Non-pigmented ciliary epithelial cell (primary cell): Measurements from ENCODE around the gene CDH26.
"Not testable (repeated sequence)": the region's sequence is repeated elsewhere in the genome, so short reads cannot be mapped to it uniquely, and the experiment has no call there.

Source experiments
- DNase-seq: peaks from one replicate; pipeline ENCODE4 v3.0.0-alpha.2; 2010; ENCODE audit warnings: low read depth

CDH26 gene

DNA sequence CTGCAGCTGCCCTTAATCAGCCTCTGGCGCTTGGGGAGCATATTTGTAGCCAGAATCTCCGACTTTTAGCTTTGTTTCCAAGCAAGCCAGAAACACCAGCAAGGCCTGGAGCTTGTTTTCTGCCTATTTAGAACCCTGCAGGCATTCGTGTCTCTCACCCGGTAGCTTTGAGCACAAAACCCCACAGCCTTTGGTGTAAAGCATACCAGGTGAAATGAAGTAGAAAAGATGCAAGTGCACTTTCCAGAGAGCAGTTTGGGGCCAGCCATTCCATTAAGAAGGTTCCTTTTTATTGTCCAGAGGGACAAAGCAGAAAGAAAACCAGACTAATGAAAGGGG is 17.3 kb upstream of the CDH26 start:
- DNase-seq: no peak

DNA sequence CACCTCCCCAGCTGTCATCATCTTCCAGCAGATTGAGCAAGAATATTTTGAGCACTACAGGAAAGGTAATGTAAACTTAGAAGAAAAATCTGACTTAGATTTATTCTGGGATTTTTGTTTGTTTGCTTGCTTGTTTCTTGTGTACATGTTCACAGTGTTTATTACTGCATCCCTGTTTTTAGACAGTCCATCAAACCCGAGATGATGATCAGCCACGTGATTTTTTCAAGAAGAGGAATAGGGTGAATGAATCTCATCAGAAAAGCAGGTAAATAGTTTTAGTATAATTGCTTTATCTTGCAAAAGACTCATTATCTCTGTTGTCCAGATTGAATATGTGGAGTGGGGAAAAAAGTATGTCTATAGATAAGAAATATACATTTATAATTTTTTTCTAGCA is 16.0 kb upstream of the CDH26 start:
- no peak for DNase-seq

DNA sequence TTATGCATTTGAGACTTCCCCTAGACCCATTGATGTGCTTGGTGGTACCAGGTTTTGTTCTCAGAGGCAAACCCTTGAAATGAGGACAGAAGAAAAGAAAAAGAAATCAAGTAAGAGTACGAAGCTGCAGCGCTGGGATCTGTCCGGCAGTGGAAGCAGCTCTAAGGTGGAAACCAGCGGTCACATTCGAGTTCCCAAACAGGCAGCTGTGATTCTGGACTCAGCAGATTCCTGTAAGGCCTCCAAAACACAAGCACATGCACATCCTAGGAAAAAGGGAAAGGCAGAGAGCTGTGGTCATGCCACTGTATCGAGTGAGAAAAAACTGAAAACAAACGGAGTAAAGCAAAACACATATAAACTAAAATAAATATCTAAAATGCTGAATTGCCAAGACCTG is 13.5 kb upstream of the CDH26 start:
- no peak for DNase-seq

DNA sequence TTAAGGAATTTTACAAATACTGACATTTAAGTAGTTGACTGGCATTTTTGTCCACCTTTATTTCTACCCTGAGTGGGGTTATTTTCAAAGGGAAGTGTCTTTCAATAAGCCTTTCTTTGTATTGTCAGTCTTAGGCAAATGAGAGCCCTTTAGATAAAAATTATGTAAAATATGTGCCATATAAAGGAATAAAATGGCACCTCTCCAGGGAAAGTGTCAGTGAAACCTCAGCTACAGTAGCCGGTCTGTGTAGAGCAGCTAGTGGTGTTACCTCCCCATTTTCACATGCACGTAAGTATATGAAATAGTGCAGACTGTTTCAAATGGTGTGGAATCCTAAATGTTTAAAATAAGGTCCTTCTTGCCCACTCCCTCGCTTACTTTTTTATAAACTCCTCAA is 13.0 kb upstream of the CDH26 start:
- DNase-seq: no peak

DNA sequence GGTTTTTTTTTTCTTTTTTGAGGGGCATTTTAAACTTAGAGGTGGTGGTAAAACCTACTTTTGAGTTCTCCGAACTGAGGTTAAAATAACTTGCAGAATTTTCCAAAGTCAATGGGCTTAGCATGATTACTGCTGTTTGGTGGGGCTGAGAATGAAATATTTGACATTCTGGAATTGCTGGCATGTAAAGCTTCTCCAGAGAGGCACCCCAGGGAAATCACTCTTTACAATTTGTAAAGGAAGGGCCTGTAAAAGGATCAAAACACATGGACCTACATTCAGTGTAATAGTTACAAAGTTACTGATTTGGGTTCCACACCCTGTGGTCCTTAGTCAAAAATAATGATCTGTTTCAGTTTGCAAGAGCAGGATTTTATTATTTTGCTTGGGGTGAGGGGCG is 12.5 kb upstream of the CDH26 start:
- DNase-seq: no peak

DNA sequence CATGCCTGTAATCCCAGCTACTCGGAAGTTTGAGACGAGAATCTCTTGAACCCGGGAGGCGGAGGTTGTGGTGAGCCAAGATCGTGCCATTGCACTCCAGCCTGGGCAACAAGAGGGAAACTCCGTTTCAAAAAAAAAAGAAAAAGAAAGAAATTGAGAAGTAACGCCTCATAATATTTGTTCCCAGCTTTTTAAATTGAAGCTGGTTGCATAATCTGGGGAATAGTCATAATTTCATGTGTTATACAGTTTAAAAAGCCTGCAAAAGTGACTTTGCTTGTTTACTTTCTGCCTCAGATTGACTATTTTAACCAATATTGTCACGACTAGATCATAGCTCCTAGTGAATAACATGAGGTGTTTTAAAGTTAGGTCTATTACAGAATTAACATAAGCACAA is 10.8 kb upstream of the CDH26 start:
- DNase-seq: no peak

DNA sequence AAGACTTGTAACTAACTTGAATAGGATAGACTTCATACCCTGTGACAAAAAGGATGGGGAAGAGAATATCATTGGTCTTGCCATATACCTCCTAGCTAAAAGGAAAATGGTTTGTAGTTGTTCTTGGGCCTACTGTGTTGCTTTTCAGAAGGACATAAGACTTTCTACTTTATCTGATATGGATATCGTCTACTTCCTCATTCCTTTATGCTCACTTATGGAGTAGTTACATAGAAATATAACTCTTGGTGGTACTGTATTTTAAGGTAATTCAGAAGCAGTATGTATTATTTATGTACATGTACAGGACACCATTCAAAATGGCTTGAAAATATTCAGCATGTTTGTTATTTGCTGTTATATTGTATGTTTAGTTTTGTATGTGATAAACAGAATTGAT is 10.0 kb upstream of the CDH26 start:
- DNase-seq: no peak

DNA sequence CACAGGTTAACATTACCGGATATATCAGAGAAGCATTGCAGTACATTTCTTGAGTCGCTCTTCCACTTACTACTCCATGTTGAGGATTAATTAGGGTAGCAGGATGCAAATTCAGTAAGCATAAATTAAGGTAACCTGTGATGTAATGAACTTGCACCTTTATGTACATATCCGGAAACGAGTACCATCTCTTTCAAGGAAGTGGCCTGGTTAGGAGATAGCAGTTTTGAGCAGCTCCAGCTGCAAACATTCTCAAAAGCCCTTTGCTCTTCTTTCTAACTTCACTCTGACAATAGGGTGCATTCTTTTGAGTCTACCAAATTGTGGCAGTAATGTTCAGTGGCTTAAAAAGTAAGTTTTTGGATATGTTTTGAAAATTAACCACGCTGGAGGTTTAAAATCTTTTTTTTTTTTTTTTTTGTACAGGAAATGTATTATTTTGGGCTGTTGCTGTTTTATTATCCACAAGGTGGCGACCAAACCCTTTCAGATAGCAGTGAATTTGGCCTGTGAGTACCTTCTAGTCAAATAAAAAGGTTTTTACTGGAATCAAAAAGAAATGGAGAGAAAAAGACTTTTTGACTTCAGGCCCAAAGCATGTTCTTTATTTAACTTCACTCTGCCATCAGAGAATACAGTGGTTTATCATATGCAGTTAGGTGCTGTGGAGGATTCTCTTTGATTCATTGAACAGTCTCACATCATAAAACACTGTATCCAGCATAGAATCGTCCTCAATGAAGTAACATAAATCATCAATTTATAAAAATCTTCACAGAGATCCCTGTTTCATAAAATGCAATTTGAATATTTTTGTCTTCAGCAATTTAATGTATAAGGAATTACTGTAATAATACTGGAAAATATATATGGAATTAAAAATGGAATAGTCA is 9.1 kb upstream of the CDH26 start:
- peak; percentile 20 for DNase-seq

DNA sequence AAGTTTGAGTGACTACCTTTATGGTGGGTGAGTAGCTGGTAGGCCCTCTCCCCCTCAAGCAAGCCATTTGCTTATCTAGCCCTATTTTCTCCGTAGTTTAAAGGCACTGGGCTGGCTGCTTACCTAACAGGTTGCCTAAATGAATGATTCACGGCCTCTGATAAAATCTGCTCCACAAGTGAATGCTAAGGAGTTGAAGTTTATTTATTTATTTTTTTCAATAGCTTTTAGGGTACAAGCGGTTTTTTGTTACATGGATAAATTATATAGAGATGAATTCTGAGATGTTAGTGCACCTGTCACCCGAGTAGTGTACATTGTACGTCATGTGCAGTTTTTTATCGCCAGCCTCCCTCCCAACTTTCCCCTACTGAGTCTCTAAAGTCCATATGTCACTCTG is 8.3 kb upstream of the CDH26 start:
- no peak for DNase-seq

DNA sequence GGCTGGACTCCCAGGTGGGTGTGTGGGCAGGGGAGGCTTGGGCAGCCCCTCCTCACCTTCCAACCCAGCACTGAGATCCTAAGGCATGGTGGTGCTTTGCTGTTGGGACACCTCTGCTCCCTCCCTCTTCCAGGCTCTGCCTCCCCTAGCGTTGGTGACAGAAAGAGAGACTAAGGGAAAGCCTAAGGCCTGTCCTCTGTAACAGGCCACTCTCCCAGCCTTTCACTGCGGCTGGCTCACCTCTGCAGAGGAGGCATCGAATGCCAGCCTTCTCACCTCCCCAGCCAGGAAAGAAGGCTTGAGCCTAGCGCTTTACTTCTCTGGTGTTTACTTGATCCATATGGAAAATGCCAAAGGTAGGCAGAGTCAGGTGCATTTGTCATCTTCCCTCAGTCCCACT is 3.5 kb upstream of the CDH26 start:
- DNase-seq: no peak

DNA sequence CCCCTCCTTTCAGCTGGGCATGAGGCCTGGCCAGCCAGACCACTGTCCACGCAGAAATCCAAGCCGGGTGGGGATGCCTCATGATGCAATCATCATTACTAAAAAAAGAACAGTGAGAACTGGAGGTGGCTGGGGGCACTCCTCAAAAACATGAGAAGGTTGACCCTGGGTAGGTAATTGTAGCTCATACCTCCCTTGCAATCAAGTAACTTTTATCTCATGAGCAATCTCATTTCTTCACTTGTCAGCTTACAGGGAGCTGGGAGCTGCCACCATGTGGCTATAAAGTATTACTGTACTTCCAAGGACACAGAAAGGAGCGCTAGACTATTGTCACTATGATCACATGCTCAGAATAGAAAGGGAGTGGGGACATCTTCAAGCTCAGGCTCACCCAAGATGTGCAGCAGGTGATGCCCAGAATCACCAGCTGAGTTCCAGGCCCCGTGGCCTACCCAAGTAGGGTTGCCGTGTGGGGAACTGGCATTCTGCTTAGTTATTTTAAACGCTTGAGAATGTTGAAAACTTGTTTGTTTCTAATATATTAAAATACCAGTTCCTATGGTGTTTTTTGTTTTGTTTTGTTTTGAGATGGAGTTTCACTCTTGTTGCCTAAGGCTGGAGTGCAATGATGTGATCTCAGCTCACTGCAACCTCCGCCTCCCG is 3.0 kb upstream of the CDH26 start:
- DNase-seq: no peak

DNA sequence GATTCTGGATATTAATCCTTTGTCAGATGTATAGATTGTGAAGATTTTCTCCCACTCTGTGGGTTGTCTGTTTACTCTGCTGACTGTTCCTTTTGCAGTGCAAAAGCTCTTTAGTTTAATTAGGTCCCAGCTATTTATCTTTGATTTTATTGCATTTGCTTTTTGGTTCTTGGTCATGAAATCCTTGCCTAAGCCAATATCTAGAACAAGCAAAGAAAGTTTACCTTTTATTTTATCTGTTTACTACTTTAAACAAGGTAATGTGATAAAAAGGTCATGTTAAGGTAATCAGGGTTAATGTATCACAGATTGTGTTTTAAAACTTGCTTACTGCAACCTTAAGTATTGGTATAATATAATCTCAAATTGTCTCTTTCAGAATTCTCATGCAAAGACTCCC is 655 bp upstream of the CDH26 start:
- DNase-seq: not testable (repeated sequence)

DNA sequence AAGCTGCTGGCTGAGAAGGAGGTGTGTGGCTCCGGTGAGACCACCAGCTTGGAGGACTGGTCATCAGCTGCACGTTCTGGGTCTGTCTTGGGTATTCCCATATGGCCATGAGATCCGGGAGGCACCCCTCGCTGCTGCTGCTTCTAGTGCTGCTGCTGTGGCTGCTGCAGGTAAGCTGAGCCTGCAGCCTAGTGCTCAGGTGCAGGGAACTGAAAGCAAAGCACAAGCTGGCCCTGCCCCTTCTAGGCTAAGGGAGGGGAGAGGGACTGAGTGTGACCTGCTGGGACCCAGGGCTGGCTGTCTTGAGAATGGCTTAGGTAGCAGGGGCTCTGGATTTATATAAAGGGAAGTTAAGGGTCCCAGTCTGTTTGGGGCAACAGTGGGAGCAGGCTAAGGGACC is 403 bp downstream of the CDH26 start:
- DNase-seq: no peak

DNA sequence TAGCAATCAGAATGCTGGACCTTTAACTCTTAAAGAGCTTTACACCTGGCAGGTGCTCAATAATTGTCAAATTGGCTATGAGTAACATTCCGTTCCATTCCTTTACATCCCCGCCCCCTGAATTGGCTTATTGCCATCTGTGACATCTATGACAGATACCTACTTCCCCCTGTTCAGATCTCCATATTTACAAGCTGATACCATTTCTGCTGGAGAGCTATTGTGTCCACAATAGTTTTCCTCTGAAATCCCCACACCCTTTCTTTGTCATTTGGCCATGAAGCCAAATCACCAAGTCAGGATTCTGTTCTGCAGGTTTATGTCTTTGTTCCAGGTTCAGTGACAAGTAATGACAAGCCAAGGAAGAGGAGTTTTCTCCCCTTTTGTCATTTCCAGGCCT is 3.2 kb downstream of the CDH26 start:
- no peak for DNase-seq

DNA sequence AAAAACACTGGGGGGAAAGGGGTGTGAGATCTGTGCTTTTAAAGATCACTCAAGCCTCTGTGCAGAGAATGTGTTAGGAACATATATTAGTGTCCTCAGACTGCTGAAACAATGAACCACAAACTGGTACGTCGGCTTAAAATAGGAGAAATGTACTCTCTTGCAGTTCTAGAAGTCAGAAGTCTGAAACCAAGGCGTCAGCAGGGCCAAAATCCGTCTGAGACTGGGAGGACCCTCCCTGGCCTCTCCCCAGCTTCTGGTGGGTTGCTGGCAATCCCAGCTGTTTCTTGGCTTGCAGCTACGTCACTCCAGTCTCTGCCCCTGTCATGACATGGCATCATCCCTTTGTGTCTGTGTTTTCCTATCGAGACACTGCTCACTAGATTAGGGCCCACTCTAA is 3.9 kb downstream of the CDH26 start:
- DNase-seq: no peak

DNA sequence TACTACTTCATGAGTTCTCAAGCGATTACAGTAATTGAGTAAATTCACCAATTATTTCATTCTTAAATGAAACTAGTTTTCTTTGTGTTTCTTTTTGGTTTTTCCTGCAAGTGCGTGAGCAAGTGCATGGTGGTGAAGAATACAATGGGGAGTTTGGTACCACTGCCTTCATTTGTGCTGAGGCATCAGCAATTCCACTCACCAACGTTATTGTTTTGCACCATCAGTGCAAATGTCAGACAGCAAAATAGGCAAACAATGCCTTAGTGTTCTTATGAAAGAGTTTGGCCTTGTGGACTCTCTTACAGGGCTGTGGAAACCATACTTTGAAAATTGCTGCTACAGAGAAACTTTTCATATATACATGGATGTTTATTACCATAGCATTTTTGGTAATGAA is 8.2 kb downstream of the CDH26 start:
- DNase-seq: no peak

DNA sequence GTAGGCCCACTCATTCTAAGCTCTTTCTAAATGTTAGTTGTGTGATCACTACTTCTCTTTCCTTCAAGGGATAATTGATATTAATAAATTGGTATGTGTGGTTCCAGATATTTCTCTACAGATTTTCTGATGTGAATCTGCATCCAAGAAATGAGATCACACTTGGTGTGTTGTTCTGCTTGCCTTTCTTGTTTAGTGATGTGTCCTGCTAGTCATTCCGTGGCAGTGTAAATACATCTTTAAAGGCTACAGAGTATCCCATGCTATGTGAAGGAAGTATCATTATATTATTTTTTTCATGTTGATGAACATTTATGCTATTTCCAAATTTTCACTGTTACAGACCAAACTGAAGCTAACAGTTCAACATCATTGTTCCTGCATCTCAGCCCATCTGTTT is 13.2 kb downstream of the CDH26 start:
- no peak for DNase-seq

DNA sequence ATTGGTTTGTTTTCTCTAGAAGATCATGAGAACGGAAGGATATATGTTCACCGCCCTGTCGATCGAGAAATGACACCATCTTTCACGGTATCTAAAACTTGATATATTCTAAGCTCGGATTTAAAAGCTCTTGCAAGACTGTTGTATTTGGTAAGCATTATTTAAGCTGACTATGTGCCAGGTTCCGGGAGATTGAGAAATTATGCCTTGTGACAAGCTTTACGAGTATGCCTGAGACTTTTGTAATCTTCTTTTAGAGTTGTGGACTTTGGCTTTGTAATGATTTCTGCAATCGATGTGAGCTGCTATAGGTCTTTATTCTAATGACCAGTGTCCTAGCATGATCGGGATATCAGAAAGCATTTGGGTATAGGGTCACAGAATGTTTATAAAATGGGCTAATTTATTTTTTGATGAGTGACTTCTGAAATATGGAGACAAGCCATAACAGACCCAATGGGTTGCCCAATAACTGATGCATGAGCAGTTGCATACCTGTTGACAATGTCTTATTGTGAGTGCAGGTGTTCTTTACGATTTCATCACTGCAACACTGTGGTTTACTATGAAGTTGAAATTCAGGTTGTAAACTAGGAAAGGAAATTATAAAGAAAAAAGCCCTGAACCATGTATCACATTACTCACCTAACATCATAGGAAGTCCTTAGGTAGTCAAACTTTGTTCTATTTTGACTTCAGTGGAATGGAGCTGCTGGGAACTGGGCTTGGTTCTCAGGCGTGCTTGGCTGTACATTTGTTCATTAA is 14.0 kb downstream of the CDH26 start:
- no peak for DNase-seq

DNA sequence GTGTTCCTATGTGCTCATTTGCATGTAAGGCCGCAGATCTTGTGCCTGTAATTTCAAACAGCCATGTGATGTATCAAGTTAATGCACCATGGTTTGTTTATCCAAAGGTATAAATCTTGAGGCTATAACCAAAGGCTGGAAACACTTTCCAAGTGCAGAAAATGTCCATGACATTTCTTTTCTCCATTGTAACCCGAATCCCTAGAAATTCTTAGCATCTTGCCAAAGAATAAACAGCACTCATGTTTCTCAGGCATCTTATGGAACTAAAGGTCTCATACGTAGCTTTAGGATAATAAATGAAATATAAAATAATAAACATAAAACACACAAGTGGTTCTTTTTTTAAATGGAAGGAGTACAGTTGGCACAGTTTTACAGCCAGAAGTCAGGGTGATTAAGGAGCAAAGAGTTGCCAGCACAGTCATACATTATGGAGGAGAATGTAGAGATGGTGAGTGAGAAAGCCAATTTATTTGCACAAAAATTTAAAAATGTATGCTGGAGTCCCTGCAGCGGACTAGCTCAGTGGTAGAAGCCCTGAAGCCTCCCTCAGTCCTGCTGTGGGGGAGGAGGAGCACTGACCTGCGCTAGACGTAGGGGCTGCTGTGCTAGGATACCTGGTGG is 18.0 kb downstream of the CDH26 start:
- DNase-seq: no peak

DNA sequence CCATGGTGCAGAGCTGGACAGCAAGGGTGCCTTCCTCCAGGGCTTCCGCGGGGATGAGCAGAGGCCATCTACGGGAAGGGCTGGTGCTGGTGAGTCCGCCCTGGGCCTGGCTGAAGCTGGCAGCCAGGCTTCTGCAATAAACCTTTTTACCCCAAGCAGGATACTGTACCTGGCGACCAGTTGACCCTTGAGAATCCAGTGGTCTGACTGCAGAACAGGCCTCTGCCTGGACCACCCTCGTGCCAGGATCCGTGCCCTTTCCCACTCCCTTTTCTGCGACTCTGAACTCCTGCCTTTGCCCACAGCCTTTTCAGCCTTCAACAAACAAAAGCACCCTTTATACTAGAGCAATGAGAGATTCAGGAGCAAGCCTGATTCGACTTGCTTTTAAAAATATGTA is 18.9 kb downstream of the CDH26 start:
- DNase-seq: no peak

DNA sequence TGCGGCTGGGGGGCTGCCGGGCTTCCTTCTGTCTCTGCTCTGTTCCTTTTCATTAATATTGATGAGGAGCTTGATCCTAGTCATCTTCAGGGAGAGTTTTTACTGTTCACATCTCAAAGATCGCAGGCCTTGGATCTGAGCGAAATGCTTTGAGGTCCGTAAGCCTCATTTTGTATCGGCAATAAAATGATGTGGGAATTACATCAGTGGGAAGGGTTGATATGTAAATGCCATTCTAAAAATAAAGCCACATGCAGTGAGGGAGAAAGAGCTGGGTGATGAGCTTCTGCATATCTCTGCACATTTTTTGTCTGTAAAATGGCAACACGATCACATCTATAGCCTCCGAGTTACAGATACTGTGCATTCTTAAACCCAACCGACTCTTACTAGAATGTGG is 24.9 kb downstream of the CDH26 start:
- DNase-seq: no peak

DNA sequence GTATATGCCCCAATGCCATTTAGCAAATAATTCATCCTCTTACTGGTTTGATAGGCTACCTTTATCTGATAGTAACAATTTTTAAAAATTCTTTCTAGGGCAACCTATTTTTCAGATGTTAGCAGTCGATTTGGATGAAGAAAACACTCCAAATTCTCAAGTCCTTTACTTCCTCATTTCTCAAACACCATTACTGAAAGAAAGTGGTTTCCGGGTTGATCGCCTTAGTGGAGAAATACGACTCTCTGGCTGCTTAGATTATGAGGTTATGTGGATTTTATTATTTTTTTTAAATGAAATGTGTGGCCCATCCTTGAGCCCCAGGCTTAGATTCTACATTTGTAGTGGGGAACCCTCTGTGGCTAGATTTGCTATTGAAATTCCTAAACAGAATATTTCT is 26.3 kb downstream of the CDH26 start:
- no peak for DNase-seq

DNA sequence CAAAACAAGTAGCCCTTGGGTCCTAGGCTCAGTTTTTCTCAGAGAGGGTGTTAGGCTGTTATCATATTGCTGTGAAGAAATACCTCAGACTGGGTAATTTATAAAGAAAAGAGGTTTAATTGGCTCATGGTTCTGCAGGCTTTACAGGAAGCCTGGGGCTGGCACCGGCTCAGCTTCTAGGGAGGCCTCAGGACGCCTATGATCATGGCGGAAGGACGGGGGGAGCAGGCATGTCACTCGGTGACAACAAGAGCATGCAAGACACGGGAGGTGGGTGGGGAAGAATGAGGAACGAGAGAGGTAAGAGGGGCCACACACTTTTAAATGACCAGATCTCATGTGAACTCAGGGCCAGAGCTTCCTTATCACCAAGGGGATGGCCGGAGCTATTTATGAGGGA is 26.9 kb downstream of the CDH26 start:
- DNase-seq: no peak
